DMS114 treated with DMSO at 0.1 percent for 48 hours (cell line): ENCODE data around the gene TLE2.
"Not testable (repeated sequence)": the region's sequence is repeated elsewhere in the genome, so short reads cannot be mapped to it uniquely, and the experiment has no call there.

Experiments
- DNase-seq: peaks from one replicate; lab custom pipeline; 2025; ENCODE audit not compliant: unreplicated experiment; lab: John Stamatoyannopoulos, UW

The TLE2 gene

DNA sequence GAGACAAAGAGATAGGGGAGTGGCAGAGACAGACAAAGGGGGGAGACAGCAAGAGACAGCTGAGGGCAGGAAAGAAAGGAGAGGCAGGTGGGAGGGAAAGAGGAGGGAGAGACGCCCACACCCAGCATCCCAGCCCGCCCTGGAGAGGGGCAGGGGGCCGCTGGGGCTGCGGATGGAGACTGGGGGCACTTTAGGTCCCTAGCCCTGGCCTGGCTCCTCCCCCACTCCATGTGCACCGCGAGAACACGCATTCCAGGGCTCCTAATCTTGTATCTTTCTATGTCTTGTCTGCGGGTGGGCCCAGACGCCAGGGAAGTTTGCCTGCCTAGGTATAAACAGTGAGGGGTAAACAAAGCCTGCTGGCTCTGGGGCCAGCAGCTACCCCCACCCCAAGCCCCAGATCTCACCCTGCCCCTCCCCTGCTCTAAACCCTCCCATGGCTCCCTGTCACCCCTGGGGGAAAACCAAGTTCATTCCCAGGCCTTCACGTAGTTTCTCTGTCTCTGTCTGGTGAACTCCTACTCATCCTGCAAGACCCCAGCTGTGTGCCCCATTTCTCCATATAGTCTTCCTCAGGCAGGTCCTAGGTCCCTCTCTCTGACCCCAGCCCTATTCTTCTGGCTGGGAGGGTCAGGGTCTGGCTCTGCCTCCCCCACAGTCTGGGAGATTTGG is 27.5 kb upstream of the TLE2 start:
- no peak for DNase-seq

DNA sequence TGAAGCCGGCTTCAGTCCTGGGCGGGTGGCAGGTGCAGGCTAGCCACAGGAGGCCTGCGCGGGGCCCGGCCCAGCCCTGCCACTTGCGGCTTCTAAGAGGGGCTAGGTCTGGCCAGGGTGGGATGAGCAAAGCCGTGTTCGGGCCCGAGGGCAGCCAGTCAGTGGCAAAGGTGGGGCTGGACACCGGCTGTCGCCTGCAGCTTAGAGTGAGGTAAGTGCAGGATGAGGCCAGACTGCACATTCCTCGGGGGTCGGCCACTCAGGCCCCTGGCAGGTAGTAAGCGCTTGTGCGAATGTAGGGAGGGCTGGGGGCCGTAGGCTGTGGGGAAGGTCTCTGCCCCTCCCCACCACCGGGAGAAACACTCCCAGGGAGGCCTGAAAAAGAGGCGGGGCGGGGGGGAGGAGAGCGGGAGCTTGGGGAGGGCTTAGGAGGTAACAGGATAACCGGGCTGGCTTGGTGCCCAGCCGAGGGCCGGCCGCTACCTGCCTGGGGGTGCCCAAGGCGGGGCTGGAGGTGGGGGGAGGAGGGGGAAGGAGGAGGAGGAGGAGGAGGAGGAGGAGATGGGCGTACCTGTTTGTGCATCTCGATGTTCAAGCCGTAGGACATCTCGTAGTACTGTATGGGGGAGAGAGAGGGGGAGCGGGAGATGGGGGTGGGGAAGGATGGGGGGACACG is 26.8 kb upstream of the TLE2 start:
- no peak for DNase-seq

DNA sequence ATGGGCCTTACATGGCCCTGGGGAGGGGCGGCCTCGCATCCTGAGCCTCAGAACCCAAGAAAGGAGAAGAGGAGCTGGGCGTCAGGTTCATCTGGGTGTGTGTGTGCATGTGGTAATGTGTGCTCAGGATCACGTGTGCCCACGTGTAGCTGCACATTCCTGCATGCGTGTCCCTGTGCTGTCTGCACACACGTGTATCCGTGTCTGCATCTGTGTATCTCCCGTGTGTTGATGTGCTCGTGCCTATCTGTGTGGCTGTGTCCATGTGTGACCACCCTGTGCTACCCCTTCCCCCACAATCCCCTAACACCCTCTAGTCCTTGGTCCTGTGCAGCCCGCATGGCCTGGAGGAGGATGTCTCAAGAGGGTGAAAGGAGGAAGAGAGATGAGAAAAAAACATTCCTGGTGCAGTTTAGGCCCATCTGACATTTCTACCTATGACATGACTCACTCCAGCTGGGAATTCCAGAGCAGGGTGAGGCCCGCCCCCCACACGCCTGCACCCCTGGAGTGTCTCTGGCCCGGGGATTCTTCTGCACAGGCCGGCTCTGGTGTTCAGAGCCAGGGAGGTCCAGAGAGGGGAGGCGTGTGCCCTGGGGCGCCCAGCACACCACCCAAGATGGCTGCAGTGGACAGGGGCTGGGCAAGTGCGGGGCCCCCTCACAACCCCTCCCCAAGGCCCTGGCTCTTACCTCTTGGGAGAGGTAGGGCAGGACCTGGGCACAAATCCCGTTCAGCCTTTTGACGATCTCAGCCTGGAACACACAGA is 26.1 kb upstream of the TLE2 start:
- DNase-seq: no peak

DNA sequence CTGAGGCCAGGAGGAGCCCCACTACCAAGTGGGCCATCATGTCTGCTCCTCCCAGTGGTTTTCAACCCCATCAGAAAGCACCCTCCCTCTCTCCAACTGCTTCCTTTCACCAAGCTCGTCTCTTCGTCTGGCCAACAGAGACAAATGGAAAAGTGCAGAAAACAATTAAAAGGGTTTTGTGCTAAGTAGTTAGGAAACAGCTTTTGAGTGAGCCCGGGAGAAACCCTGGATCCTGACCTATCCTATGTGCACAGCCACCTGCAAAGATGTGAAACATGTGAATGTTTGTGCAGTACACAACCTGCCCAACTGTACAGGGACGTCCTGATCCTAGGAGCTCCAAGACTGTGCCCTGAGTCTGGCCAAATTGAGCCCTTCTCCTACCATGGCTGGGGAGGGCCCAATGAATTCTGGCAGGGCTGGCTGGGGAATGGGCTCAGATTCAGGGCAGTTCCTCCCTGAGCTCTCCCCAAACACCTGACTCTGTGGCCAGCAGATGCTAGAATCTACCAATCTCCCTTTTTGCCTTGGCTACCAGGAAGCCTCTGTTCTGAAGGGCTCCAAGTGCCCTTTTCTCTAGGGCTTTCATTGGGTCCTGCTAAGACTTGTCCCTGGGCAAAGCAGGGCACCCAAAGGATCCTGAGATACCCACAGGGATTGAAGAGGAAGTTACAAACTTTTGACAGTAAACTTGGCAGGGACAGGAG is 25.3 kb upstream of the TLE2 start:
- no peak for DNase-seq

DNA sequence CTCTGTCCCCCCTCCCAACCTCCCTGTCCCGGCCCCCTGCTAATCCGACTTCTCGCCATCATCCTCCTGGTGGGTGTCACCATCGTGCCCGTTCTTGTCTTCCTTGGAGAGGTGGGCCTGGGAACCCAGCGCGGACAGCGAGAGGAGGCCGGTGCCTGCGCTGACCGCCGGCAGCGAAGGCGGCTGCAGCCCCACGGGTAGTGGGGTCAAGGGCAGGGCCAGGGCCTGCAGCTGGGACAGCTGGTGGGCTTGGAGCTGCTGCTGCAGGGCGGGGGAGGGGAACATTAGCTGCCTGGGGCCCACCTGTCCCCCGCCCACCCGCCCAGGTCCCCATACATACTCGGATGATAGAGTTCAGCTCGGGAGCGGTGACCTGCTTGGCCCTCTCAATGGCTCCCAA is 24.7 kb upstream of the TLE2 start:
- no peak for DNase-seq

DNA sequence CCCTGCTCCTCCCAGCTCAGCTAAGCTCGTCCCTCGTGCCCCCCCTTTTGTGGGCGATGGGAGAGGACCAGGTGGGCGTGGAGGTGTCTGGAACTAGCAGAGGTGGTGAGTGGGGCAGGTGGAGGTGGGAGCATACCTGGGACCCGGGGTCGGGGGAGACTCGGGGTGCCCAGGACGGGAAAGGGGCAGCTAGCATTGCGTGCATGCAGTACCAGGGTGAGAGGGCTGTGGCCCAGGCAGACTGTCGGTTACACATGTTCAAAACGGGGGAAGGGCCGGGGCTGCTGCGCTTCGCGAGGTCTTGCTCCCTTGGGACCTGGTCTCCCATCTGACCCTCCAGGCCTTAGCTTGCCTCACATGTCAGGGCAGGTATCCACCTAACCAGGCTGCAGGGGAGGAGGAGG is 24.1 kb upstream of the TLE2 start:
- DNase-seq: no peak

DNA sequence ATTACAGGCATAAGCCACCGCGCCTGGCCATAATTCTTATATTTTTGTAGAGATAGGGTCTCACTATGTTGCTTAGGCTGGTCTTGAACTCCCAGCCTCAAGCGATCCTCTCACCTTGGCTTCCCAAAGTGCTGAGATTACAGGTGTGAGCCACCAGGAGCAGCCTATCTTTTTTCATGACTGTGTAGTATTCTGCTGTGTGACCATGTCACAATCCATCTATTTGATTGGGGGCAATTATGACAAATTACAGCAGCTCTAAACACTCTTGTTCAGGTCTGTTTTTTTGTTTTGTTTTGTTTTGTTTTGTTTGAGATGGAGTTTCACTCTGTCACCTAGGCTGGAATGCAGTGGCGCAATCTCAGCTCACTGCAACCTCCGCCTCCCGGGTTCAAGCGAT is 20.9 kb upstream of the TLE2 start:
- DNase-seq: not testable (repeated sequence)

DNA sequence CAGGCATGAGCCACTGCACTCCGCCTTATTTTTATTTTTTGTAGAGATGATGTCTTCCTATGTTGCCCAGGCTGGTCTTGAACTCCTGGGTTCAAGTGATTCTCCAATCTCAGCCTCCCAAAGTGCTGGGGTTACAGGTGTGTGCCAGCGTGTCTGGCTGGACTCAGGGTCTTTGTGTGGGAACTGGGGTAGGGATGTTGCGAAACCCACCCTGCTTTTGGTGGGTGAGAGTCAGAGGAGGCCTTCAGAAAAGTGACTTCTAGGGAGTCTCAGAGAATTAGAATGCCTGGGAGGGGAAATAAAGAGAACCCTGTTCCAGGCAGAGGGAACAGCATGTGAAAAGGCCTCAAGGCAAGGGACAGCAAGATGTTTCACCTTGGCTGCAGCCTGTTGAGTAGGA is 20.0 kb upstream of the TLE2 start:
- DNase-seq: no peak

DNA sequence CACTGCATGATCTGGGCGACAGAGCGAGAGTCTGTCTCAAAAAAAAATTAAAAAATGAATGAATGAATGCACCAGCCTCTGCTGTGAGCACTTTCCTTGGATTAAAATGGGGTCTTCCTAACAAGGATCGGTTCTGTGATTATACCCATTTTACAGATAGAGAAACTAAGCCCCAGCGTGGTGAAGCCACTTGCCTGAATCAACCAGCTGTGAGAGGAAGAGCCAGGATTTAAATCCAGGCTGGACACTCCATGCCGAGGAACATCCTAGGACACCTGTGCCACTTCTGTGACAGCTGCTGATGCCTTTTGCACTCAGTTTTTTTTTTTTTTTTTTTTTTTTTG is 19.1 kb upstream of the TLE2 start:
- no peak for DNase-seq

DNA sequence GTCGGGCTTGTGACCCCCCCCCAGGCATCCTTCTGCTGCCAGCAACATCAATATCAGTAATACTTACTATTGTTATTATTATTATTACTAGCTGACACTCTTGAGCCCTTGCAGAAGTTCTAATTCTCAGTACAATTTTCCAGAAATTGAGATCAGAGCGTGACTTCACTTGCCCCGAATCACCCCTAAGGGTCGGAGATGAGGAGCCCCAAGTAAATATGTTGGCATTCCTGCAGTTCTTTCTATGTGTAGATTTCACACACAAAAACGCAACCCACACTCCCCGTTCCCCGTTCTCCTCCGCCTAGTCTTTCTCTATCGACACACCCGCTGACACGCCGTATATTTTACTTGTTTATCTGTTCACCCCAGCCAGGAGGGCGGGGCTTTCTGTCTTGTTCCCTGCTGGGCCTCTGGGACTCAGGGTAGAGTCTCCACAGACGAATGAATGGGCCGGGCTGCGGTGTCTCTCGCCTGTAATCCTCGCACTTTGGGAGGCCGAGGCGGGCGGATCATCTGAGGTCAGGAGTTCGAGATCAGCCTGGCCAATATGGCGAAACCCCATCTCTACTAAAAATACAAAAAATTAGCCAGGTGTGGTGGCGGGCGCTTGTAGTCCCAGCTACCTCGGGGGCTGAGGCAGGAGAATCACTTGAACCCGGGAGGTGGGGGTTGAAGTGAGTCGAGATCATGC is 18.6 kb upstream of the TLE2 start:
- DNase-seq: no peak

DNA sequence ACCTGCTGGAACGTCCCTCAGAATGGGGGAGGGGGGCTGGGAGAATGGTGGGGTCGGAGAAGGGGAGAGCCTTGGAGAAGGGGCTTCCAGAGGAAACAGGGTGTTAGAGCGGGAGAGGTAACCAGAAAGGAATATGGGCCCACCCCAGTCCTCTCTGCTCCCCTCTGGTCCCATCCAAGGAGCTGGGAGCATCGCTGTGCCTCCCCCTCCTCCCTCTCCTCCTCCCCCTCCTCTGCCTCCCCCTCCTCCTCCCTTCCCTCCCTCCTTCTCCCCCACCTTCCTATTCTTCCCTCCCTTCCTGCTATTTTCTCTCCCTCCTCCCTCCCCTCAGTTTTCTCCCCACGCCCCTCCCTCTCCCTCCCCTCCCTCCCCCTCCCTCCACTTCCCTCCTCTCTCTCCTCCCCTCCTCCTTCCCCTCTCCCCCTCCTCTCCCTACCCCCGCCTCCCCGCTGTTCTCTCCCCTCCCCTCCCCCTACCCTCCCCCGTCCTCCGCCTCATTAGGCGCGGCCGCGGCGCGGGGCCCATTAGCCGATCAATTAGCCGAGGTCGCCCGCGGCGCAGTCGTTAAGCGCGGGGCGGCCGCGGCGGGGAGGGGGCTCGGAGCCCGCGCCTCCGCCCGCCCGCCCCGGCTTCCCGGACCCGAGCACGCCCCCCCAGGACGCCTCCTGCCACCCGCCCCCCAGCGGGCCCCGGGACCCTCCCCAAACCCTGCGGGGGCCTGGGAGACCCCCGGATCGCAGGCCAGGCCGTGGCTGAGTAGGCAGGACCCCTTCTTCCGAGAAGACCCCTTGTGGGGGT is 17.8 kb upstream of the TLE2 start:
- DNase-seq: no peak

DNA sequence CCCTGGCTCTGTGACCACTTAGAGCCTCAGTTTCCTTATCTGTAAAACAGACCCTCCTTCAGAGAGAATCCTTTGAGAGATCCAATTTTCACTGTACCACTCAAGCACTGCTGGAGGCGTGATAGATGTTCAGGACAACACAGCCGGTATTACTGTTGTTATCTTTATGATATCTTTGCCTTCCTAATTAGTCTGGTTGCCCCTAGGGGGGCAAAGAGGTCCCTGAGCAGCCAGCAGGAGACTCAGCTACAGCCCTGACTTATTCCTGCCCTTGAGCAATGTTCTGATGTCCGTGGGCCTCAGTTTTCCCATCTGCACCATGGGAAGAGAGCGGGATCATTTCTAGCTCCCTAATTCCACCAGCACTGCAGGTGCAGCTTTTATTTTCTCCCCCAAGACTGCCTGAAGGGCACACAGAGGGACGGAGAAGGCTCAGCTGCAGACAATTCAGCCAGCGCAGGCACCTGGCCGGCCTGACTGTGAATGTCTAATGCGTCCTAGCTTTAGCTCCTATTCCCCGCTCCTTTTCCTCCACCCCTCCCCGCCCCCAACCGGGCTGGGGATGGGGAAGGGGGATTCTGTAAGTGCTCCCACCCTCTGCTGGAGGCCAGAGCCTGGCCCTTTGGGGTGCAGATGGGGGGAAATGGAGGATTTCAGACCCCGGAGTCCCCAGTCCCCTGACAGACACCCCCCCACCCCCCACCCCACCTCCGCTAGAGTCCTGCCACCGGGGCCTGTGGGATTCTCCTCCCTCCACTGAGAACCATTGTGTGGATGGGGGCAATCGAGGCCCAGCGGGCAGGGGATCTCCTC is 17.0 kb upstream of the TLE2 start:
- no peak for DNase-seq

DNA sequence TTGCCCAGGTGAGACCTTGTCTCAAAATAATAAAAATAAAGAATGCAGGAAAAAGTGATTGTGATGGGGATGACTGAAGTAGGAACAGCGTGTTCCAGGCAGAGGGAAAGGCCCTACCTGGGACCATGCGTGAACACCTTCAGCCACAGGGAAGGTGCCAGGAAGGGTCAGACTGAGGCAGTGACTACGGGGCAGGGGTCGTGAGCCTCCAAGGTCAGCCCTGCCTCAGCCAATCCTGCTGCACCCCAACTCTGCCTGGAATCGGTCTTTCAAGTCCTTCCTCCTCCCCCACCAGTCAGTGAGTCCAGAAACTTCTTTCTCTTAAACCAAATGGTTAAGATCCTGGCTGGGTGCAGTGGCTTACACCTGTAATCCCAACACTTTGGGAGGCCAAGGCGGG is 16.1 kb upstream of the TLE2 start:
- DNase-seq: no peak

DNA sequence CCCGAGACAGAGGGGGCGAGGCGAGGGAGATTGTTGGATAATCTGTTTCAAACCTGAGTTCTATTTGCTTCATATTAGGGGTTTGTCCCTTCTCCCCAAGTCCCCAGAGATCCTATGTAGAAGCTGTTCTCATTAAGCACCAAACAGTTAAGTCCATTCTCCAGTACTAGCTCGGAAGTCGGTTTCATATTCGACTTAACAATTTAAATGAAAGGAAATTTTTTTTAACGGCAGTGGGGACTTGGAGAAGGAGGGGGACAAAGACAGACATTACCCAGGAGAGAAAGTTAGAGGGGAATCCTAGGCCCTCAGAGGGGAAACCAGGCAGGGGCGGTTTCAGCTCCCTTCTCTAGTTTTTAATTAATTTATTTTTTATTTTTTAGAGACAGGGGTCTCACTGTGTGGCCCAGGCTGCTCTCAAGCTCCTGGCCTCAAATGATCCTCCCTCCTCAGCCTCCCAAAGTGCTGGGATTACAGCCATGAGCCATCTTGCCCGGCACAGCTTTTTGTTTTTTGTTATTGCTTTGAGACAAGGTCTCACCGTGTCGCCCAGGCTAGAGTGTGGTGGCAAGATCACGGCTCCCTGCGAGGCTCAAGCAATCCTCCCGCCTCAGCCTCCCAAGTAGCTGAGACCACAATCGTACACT is 13.7 kb upstream of the TLE2 start:
- no peak for DNase-seq

DNA sequence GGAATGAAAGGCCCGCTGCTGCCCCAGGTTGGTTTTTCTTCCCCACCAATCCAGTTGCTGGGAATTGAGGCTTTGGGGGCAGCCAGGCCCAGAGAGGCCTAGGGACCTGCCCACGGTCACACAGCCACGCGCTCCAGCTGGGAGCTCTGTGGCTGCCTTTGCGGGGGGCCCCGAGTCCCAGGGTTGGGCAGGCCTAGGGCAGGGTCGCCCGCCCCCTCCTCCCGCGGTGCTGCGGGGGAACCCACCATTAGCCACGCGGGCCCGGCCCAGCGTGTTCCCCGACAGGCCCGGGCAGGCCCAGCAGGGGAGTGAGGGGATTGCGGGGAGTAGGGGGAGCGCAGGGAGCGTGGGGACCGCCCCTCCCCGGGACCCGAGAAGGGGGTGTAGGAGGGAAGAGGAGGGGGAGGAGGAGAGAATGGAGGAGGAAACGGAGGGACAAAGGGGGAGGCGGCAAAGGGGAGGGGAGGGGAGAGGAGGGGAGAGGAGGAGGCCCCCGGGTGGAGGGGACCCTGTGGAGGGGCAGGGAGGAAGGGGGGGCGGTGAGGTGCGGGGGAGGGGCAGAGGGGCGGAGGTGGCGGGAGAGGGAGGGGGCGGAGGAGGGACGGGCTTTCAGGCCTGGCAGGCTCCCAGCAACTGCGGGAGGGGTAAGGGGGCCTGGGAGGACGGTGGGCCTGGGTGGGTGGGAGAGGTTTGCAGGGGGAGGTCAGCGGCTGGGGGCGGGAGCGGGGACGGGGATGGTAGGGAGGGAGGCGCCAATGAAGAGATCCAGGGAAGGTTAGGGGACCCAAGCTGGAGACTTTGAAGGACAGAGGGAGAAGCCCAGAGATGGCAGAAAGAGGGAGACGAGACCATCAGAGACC is 12.9 kb upstream of the TLE2 start:
- no peak for DNase-seq

DNA sequence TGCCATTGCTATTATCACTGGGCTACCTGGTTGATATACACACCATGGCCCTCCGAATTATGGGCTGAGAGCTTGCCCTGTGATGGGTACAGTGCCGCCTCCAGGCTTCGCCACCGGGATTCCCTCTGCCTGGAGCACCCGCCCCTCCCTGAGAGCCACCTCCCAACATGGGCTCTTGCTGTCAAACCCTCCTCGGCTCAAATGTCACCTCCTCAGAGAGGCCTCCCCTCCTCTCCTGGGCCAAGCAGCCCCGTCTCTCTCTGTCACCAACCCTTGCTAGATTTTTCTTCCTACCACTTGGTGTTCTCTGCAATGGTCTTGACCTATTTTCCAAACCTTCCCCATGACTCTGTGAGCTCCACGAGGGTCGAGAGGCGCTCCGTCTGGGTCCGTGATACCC is 12.2 kb upstream of the TLE2 start:
- DNase-seq: no peak

DNA sequence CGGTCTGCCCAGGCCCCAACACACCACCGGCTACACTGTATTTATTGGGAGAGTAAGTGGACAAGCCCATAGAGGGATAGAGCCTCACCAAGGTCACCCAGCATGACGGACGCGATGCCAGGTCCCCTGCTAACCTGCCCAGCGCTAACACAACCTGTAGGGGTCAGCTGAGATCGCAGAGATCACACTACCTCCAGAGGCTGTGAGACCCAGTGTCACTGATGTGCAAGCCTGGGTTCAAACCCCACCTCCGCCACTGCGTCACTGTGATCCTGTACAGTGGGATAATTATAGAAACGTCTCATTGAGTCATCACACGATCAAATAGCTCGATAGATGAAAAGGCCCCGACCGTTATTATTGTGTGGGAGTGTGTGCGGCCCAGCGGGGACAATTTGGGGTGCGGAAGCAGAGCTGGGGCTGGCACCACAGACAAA is 10.6 kb upstream of the TLE2 start:
- no peak for DNase-seq

DNA sequence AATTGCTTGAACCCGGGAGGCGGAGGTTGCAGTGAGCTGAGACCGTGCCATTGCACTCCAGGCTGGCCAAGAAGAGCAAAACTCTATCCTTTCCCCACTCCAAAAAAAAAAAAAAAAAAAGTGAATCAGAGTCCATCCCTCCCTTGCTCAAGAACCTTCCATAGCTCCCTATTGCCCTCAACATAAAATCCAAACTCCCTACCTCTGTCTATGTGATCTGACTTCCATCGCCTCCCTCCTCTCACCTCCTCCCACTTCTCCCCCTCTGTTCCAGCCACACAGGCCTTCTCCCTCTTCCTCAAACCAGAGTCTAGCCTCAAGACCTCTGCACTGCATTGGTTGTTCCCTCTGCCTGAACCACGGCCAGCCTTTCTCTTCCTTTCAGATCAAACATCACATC is 10.0 kb upstream of the TLE2 start:
- DNase-seq: no peak
